Neural progenitor cell (in vitro differentiated cells): Measurements from ENCODE around the gene DIAPH3.

Source experiments
- CTCF ChIP-seq: fragments of 200-600 bp; sonication (generic); IDR thresholded peaks from 2 replicates; pipeline ENCODE4 v1.5.1; 2017; ENCODE audit warnings: antibody characterized with exemption, mild to moderate bottlenecking
- EZH2 ChIP-seq: fragments of 200-600 bp; sonication (generic); IDR thresholded peaks from 2 replicates; pipeline ENCODE4 v1.6.1; 2017; ENCODE audit warnings: antibody characterized with exemption, mild to moderate bottlenecking, moderate library complexity

GRCh38 chr13:59991395-59991794, 172.3 kb downstream of the DIAPH3 start:
- TF ChIP-seq CTCF (no peak), EZH2 (no peak)
